ENCODE measurements around the gene OTOL1. TPM values are rescaled to one million over a fixed set of nuclear protein-coding genes. Genes with fewer than 3 reads are reported as not detected.

OTOL1 gene
- total and polyA plus RNA-seq, 10 of the 15 experiments (the other 5 are each of a cell fraction or from before 2014, with no cell fraction given): not detected

DNA sequence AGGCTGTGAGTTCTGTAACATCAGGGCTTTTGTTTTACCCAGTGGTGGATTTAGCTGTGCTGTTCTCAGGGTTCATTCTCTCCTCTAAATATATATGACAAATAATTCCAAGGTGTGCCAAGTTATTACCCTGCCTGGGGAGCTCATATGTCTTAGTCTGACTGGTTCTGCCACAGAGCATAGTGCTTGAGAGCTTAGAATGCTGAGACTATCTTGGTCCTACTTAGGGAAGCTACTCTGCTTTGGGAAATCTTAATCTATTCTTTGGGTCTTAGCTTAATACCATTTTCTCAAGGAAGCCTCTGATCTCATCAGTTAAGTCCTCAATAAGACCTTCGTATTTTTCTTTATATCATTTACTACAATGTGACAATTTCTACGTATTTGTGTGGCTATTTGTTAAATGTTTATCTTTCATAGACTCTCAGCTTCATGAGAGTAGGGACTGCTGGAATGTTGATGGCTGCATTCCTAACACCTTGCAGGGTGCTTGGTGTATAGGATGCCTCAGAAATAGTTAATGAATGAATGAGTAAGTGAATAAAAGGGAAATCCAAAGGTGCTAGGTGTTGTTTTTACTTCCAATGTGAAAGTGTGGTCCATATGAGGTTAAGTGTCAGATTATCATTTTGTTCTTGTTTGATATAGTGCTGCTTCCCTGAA lies 1.8 kb downstream of the OTOL1 start:
- H4K20me1 ChIP-seq (ENCODE audit: control insufficient read depth, insufficient read depth): no peaks in the 10 kb centered on the region
- ChIA-PET POLR2A (no interaction called here), RAD21 (ENCODE audit: unreplicated experiment) (no interaction called here), SMC1A (ENCODE audit: uncharacterized antibody, unreplicated experiment) (interaction anchor here (0.7 to 1.4 kb wide), 3 partner anchors 9 to 48 kb away, joined by 3 read pairs; no protein-coding TSS in a partner anchor), CTCF (interaction anchor here (1.2 to 1.7 kb wide), 2 partner anchors 9 to 12 kb away, joined by 4 to 5 read pairs; no protein-coding TSS in a partner anchor)
- no peaks in the 10 kb centered on the region; the same call in 2 of the 3 replicates for H3K9me3 ChIP-seq (replicated peaks; ENCODE audit: control insufficient read depth, insufficient read depth, low read length)
- no peaks in the 10 kb centered on the region for H3K79me2 ChIP-seq (ENCODE audit: control insufficient read depth, insufficient read depth, low read length)
- H3K27me3 ChIP-seq (replicated peaks in 1 of 2; ENCODE audit: control insufficient read depth in 2 of 2, insufficient read depth in 2 of 2, low read length in 1 of 2): no peaks in the 10 kb centered on the region
- BruUV-seq (replicated peaks): no TSS peak
- in situ Hi-C loops (cut with MboI): no loop called here
- WGBS (ENCODE audit: insufficient coverage, insufficient replicate concordance, low lambda C conversion rate, missing lambda C conversion rate): 9% methylated on average over 2 of the region's 2 CpGs
- ATAC-seq (no peak), FAIRE-seq (no peak), DNase-seq (ENCODE audit: low read depth, low spot score) (no peak)
- no peaks in the 10 kb centered on the region for H3K4me1 ChIP-seq (ENCODE audit: control insufficient read depth, insufficient read depth, low read length)
- no peak for TF ChIP-seq GATAD2B (conservative IDR thresholded peaks at IDR 0.05; ENCODE audit: low read depth)
- no peak for TF ChIP-seq MEF2B (IDR thresholded peaks at IDR 0.05; ENCODE audit: partially characterized antibody, poor library complexity, severe bottlenecking)
- no peak for TF ChIP-seq ZNF622 (IDR thresholded peaks at IDR 0.05)
- TF ChIP-seq LARP7 (IDR thresholded peaks at IDR 0.05): no peak
- H2AFZ ChIP-seq (ENCODE audit: control insufficient read depth, low read depth, low read length): no peak overlapping the region
- H3K27ac ChIP-seq (ENCODE audit: control insufficient read depth, insufficient read depth): no peak overlapping the region
- H3K4me2 ChIP-seq (ENCODE audit: control insufficient read depth, insufficient read depth): no peak overlapping the region
- no peak overlapping the region for H3K9ac ChIP-seq (ENCODE audit: control insufficient read depth, insufficient read depth, low read length)
- no peaks in the 10 kb centered on the region for H3K36me3 ChIP-seq (ENCODE audit: control insufficient read depth in 2 of 2, insufficient read depth in 2 of 2, low read length in 1 of 2)
- H3K4me3 ChIP-seq: no peak overlapping the region
- intact Hi-C loops (cut with micrococcal nuclease; ENCODE audit: unreplicated experiment): no loop called here

DNA sequence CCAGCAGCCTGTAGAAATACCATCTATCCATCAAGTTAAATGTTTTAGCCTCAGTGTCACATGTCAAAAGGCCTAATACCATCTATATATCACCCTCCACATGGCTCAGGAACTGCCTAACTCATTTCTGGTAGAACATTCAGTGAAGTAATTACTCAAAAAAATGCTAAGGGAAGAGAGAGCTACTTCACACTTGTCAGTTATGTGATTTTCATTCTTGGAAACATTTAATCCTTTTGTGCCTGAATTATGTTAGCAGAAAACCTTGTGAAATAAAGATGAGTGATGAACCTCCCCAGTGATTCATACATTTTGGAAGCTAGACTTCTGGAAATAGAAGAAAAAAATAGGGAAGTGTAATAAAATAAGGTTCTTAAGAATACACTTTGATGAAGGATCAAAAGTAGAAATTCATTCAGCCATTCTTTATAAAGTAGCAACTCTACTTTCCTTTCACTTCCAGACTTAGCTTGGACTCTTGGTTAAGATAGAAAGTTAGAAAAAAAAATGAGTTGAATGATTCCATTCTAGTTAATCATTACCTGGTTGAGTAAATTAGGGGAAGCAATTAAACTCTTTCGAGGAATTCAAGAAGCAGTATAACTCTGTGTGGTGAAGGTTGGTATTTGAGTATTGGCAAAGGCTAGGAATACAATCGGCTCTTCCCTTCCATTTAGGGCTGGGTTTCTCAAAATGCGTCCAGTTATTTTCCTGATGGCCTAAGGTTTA lies 3.6 kb downstream of the OTOL1 start:
- CTCF ChIA-PET: interaction anchor here (1.9 kb wide), 1 partner anchor 9 kb away, joined by 9 read pairs; no protein-coding TSS in a partner anchor
- H3K27me3 ChIP-seq (replicated peaks in 1 of 2; ENCODE audit: control insufficient read depth in 2 of 2, insufficient read depth in 2 of 2, low read length in 1 of 2): no peaks in the 10 kb centered on the region
- H3K9ac ChIP-seq (ENCODE audit: control insufficient read depth, insufficient read depth, low read length): no peak overlapping the region
- SMC1A ChIA-PET (ENCODE audit: uncharacterized antibody, unreplicated experiment): no interaction called here
- H3K4me1 ChIP-seq (ENCODE audit: control insufficient read depth, insufficient read depth, low read length): no peaks in the 10 kb centered on the region
- no peak for DNase-seq (ENCODE audit: low read depth, low spot score)
- intact Hi-C loops (cut with micrococcal nuclease; ENCODE audit: unreplicated experiment): no loop called here
- no peak overlapping the region for H2AFZ ChIP-seq (ENCODE audit: control insufficient read depth, low read depth, low read length)
- H3K4me2 ChIP-seq (ENCODE audit: control insufficient read depth, insufficient read depth): no peak overlapping the region
- WGBS (ENCODE audit: insufficient coverage, insufficient replicate concordance, low lambda C conversion rate, missing lambda C conversion rate): 30% methylated on average over 3 of the region's 3 CpGs
- H3K79me2 ChIP-seq (ENCODE audit: control insufficient read depth, insufficient read depth, low read length): no peaks in the 10 kb centered on the region
- no peak overlapping the region for H3K4me3 ChIP-seq
- ATAC-seq: no peak
- H4K20me1 ChIP-seq (ENCODE audit: control insufficient read depth, insufficient read depth): no peaks in the 10 kb centered on the region
- FAIRE-seq: no peak
- POLR2A ChIA-PET: no interaction called here
- H3K27ac ChIP-seq (ENCODE audit: control insufficient read depth, insufficient read depth): no peak overlapping the region
- in situ Hi-C loops (cut with MboI): no loop called here
- H3K9me3 ChIP-seq (replicated peaks; ENCODE audit: control insufficient read depth, insufficient read depth, low read length): no peaks in the 10 kb centered on the region
- no TSS peak for BruUV-seq (replicated peaks)
- no peaks in the 10 kb centered on the region for H3K36me3 ChIP-seq (ENCODE audit: control insufficient read depth in 2 of 2, insufficient read depth in 2 of 2, low read length in 1 of 2)
- RAD21 ChIA-PET (ENCODE audit: unreplicated experiment): no interaction called here
- TF ChIP-seq, protein P1, sequence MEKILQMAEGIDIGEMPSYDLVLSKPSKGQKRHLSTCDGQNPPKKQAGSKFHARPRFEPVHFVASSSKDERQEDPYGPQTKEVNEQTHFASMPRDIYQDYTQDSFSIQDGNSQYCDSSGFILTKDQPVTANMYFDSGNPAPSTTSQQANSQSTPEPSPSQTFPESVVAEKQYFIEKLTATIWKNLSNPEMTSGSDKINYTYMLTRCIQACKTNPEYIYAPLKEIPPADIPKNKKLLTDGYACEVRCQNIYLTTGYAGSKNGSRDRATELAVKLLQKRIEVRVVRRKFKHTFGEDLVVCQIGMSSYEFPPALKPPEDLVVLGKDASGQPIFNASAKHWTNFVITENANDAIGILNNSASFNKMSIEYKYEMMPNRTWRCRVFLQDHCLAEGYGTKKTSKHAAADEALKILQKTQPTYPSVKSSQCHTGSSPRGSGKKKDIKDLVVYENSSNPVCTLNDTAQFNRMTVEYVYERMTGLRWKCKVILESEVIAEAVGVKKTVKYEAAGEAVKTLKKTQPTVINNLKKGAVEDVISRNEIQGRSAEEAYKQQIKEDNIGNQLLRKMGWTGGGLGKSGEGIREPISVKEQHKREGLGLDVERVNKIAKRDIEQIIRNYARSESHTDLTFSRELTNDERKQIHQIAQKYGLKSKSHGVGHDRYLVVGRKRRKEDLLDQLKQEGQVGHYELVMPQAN (conservative IDR thresholded peaks at IDR 0.05): no peak
- no peak for TF ChIP-seq IKZF2 (IDR thresholded peaks at IDR 0.05)
- TF ChIP-seq GATAD2B (conservative IDR thresholded peaks at IDR 0.05; ENCODE audit: low read depth): no peak
- no peak for TF ChIP-seq POLR2AphosphoS5 (IDR thresholded peaks at IDR 0.05; ENCODE audit: low read length)
- TF ChIP-seq EZH2 (IDR thresholded peaks at IDR 0.05; ENCODE audit: borderline replicate concordance, control insufficient read depth, low read depth, low read length): no peak
- no peak for TF ChIP-seq MEF2B (IDR thresholded peaks at IDR 0.05; ENCODE audit: partially characterized antibody, poor library complexity, severe bottlenecking)
- TF ChIP-seq CEBPB (IDR thresholded peaks at IDR 0.05; ENCODE audit: borderline replicate concordance in 1 of 2, low read depth in 2 of 2, low read length in 2 of 2): no peak
- TF ChIP-seq, protein P2, sequence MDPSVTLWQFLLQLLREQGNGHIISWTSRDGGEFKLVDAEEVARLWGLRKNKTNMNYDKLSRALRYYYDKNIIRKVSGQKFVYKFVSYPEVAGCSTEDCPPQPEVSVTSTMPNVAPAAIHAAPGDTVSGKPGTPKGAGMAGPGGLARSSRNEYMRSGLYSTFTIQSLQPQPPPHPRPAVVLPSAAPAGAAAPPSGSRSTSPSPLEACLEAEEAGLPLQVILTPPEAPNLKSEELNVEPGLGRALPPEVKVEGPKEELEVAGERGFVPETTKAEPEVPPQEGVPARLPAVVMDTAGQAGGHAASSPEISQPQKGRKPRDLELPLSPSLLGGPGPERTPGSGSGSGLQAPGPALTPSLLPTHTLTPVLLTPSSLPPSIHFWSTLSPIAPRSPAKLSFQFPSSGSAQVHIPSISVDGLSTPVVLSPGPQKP (IDR thresholded peaks at IDR 0.05; ENCODE audit: low read depth, low read length): no peak
- TF ChIP-seq BRCA1 (IDR thresholded peaks at IDR 0.05; ENCODE audit: low read depth, low read length): no peak

All from GM12878 (cell line).